Breast epithelium (tissue), 3 donors: ENCODE results near the gene RPL13A.

Source experiments
- CTCF ChIP-seq, 3 donors: fragments of 450-650 bp; IDR thresholded peaks; one replicate each; pipeline ENCODE4 v1.5.1; 2016 to 2017; ENCODE audit warnings: antibody characterized with exemption in 3 of 3, mild to moderate bottlenecking in 3 of 3, moderate library complexity in 3 of 3
- POLR2A ChIP-seq: fragments of 450-650 bp; IDR thresholded peaks from one replicate; pipeline ENCODE4 v1.6.1; 2016; ENCODE audit warnings: antibody characterized with exemption, mild to moderate bottlenecking, moderate library complexity

GRCh38 chr19:49479975-49480628, 7.3 kb upstream of the RPL13A start:
- TF ChIP-seq CTCF (IDR thresholded peaks at IDR 0.05) (no peak), POLR2A (no peak)
